Measurements from ENCODE around the gene SHC2.

- no peak for TF ChIP-seq EZH2 (IDR thresholded peaks at IDR 0.05; ENCODE audit: borderline replicate concordance, low read length)
- no peak for TF ChIP-seq CTCF (IDR thresholded peaks at IDR 0.05; ENCODE audit: low read length)
Measured at GRCh38 chr19:459724-460511, 915 bp downstream of the SHC2 start.
